ENCODE results near the gene ABCA13.

DNA sequence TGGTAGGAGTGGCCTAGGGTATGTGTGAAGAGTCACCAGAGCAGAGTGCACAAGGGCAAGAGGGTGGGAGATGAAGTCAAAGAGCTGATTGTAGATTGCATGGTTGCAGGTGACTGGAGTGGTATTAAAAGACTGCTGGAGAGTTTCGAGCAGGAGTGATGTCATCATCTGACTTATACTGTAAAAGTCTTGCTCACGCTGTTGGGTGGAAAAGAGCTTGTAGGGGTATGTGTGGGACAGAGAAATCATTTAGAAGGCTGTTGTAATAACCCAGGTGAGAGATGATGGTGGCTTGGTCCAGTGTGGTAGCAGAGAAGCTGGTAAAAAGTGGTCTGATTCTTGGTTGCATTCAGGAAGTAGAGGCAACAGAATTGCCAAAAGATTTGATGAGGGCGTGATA, 184.1 kb downstream of the ABCA13 start:
- no peak for TF ChIP-seq YY1 (IDR thresholded peaks at IDR 0.05; ENCODE audit: low read depth)
- TF ChIP-seq TAF1 (IDR thresholded peaks at IDR 0.05; ENCODE audit: low read depth): no peak
- TF ChIP-seq EP300 (IDR thresholded peaks at IDR 0.05; ENCODE audit: borderline replicate concordance): no peak
- no peak for TF ChIP-seq RAD21 (IDR thresholded peaks at IDR 0.05; ENCODE audit: low read depth)
- no peak for TF ChIP-seq TEAD4 (IDR thresholded peaks at IDR 0.05)
- TF ChIP-seq, protein P1, sequence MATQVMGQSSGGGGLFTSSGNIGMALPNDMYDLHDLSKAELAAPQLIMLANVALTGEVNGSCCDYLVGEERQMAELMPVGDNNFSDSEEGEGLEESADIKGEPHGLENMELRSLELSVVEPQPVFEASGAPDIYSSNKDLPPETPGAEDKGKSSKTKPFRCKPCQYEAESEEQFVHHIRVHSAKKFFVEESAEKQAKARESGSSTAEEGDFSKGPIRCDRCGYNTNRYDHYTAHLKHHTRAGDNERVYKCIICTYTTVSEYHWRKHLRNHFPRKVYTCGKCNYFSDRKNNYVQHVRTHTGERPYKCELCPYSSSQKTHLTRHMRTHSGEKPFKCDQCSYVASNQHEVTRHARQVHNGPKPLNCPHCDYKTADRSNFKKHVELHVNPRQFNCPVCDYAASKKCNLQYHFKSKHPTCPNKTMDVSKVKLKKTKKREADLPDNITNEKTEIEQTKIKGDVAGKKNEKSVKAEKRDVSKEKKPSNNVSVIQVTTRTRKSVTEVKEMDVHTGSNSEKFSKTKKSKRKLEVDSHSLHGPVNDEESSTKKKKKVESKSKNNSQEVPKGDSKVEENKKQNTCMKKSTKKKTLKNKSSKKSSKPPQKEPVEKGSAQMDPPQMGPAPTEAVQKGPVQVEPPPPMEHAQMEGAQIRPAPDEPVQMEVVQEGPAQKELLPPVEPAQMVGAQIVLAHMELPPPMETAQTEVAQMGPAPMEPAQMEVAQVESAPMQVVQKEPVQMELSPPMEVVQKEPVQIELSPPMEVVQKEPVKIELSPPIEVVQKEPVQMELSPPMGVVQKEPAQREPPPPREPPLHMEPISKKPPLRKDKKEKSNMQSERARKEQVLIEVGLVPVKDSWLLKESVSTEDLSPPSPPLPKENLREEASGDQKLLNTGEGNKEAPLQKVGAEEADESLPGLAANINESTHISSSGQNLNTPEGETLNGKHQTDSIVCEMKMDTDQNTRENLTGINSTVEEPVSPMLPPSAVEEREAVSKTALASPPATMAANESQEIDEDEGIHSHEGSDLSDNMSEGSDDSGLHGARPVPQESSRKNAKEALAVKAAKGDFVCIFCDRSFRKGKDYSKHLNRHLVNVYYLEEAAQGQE (IDR thresholded peaks at IDR 0.05; ENCODE audit: low read depth): no peak

Data from Ishikawa (cell line).